GM23338 (cell line): Measurements from ENCODE around the gene LIN7A. TPM values are rescaled to one million over a fixed set of nuclear protein-coding genes. Genes with fewer than 3 reads are reported as not detected.

Source experiments
- ATAC-seq: fragments of 200-7000 bp; cut with Tn5 transposase; 3 replicates; pipeline ENCODE4 v1.9.1; 2020
- DNase-seq: peaks from one replicate; pipeline ENCODE4 v3.0.0-alpha.2; 2015; ENCODE audit warnings: low spot score
- H2AFZ ChIP-seq: fragments of 200-600 bp; sonication (generic); 2 replicates; pipeline ENCODE4 v1.8.0; 2016; ENCODE audit warnings: antibody characterized with exemption, mild to moderate bottlenecking, moderate library complexity
- H3F3A ChIP-seq: fragments of 200-600 bp; sonication (generic); replicated peaks from 2 replicates; pipeline ENCODE4 v1.8.0; 2017; ENCODE audit warnings: antibody characterized with exemption, mixed run types, low read depth
- H3K27ac ChIP-seq: fragments of 200-600 bp; sonication (generic); 2 replicates; pipeline ENCODE4 v1.6.1; 2016; ENCODE audit warnings: low read depth
- H3K27me3 ChIP-seq: fragments of 200-600 bp; sonication (generic); 2 replicates; pipeline ENCODE4 v1.8.0; 2016; ENCODE audit warnings: mild to moderate bottlenecking, mixed run types, moderate library complexity; ENCODE audit not compliant: insufficient read depth
- H3K36me3 ChIP-seq: fragments of 200-600 bp; sonication (generic); 2 replicates; pipeline ENCODE4 v1.8.0; 2016; ENCODE audit warnings: mild to moderate bottlenecking; ENCODE audit not compliant: insufficient read depth
- H3K4me1 ChIP-seq: fragments of 200-600 bp; sonication (generic); 2 replicates; pipeline ENCODE4 v1.8.0; 2016; ENCODE audit warnings: mild to moderate bottlenecking, moderate library complexity; ENCODE audit not compliant: insufficient read depth
- H3K4me2 ChIP-seq: fragments of 200-600 bp; sonication (generic); 2 replicates; pipeline ENCODE4 v1.7.1; 2017; ENCODE audit warnings: mixed run types
- H3K4me3 ChIP-seq: fragments of 200-600 bp; sonication (generic); 2 replicates; pipeline ENCODE4 v1.6.1; 2016; ENCODE audit warnings: mixed run types
- H3K79me2 ChIP-seq: fragments of 200-600 bp; sonication (generic); replicated peaks from 2 replicates; pipeline ENCODE4 v1.8.0; 2017; ENCODE audit warnings: mild to moderate bottlenecking; ENCODE audit not compliant: insufficient read depth
- H3K9me2 ChIP-seq: fragments of 200-600 bp; sonication (generic); 2 replicates; pipeline ENCODE4 v1.8.0; 2017; ENCODE audit not compliant: insufficient read depth
- H4K20me1 ChIP-seq: fragments of 200-600 bp; sonication (generic); replicated peaks from 2 replicates; pipeline ENCODE4 v1.8.0; 2017; ENCODE audit warnings: mild to moderate bottlenecking; ENCODE audit not compliant: insufficient read depth
- H3K27ac Mint-ChIP-seq: 2 replicates; pipeline ENCODE4 v1.8.0; 2020; ENCODE audit warnings: inconsistent platforms, mild to moderate bottlenecking, moderate library complexity, mixed read lengths
- H3K27me3 Mint-ChIP-seq: 3 replicates; pipeline ENCODE4 v1.8.0; 2022; ENCODE audit warnings: low read depth, mild to moderate bottlenecking, moderate library complexity, mixed read lengths, inconsistent platforms; ENCODE audit not compliant: insufficient read depth, poor library complexity
- H3K36me3 Mint-ChIP-seq: 3 replicates; pipeline ENCODE4 v1.8.0; 2021; ENCODE audit warnings: low read depth, mild to moderate bottlenecking, inconsistent platforms, moderate library complexity, mixed read lengths
- H3K4me1 Mint-ChIP-seq: 3 replicates; pipeline ENCODE4 v1.8.0; 2020; ENCODE audit warnings: mild to moderate bottlenecking, inconsistent platforms, mixed read lengths
- H3K4me3 Mint-ChIP-seq: 3 replicates; pipeline ENCODE4 v1.8.0; 2021; ENCODE audit warnings: moderate library complexity, mild to moderate bottlenecking, inconsistent platforms, mixed read lengths
- H3K9me3 Mint-ChIP-seq: 3 replicates; pipeline ENCODE4 v1.8.0; 2020; ENCODE audit warnings: moderate library complexity, mild to moderate bottlenecking, inconsistent platforms, mixed read lengths
- CREB1 ChIP-seq: fragments of 250-450 bp; sonication (Bioruptor Pico); IDR thresholded peaks from 2 replicates; pipeline ENCODE4 v1.5.0; 2020; ENCODE audit warnings: low read depth, mild to moderate bottlenecking, moderate library complexity
- CTCF ChIP-seq, 2 experiments: fragments of 200-600 bp in 1 of 2; sonication (generic) in 1 of 2; conservative IDR thresholded peaks; 2 replicates each; pipeline versions ENCODE4 v1.5.1 to v1.6.1; 2016 to 2017; ENCODE audit warnings: antibody characterized with exemption in 2 of 2, low read depth in 2 of 2, mild to moderate bottlenecking in 2 of 2, moderate library complexity in 1 of 2
- ETS1 ChIP-seq: IDR thresholded peaks from 2 replicates; pipeline ENCODE4 v1.6.1; 2016; ENCODE audit warnings: antibody characterized with exemption
- EZH2 ChIP-seq: fragments of 200-600 bp; sonication (generic); IDR thresholded peaks from one replicate; pipeline ENCODE4 v1.8.0; 2017; ENCODE audit warnings: antibody characterized with exemption, mild to moderate bottlenecking, low read depth; ENCODE audit not compliant: unreplicated experiment
- EZH2phosphoT487 ChIP-seq: fragments of 200-600 bp; sonication (generic); IDR thresholded peaks from one replicate; pipeline ENCODE4 v1.8.1; 2018; ENCODE audit warnings: antibody characterized with exemption; ENCODE audit not compliant: unreplicated experiment
- JUNB ChIP-seq: IDR thresholded peaks from one replicate; pipeline ENCODE4 v1.6.1; 2016; ENCODE audit warnings: antibody characterized with exemption; ENCODE audit not compliant: unreplicated experiment
- NANOG ChIP-seq: IDR thresholded peaks from 2 replicates; pipeline ENCODE4 v1.6.1; 2016; ENCODE audit warnings: antibody characterized with exemption, borderline replicate concordance
- POLR2AphosphoS5 ChIP-seq: IDR thresholded peaks from 2 replicates; pipeline ENCODE4 v1.6.1; 2016; ENCODE audit warnings: antibody characterized with exemption, low read depth
- REST ChIP-seq: IDR thresholded peaks from one replicate; pipeline ENCODE4 v1.6.1; 2018; ENCODE audit warnings: antibody characterized with exemption; ENCODE audit not compliant: unreplicated experiment
- STAT1 ChIP-seq: IDR thresholded peaks from one replicate; pipeline ENCODE4 v1.6.1; 2016; ENCODE audit warnings: antibody characterized with exemption; ENCODE audit not compliant: unreplicated experiment
- ZNF114 ChIP-seq: fragments of 250-450 bp; sonication (Bioruptor Pico); IDR thresholded peaks from 2 replicates; pipeline ENCODE4 v1.5.0; 2020; ENCODE audit warnings: mild to moderate bottlenecking, moderate library complexity
- ZNF331 ChIP-seq: fragments of 250-450 bp; sonication (Bioruptor Pico); IDR thresholded peaks from 2 replicates; pipeline ENCODE4 v1.5.0; 2020; ENCODE audit warnings: low read depth, mild to moderate bottlenecking, moderate library complexity
- polyA plus RNA-seq: library from polyadenylated mRNA; unstranded; fragments of >200 nt; fragmentation: Nextera tagmentation; extraction: Ambion mirVana; gene quantifications from 2 replicates; pipeline ENCODE4 v1.2.1, GENCODE V29; 2016
- total RNA-seq: library from RNA; depleted of rRNA; stranded (reverse); fragments of >200 nt; shearing (Covaris generic); gene quantifications from 2 replicates; pipeline ENCODE4 v1.2.3, GENCODE V29; 2014

The LIN7A gene
- total and polyA plus RNA-seq, 2 experiments from 2014 or later, result 5.7 to 6.5 TPM

- Histone ChIP-seq H3K4me1 (no peaks in the 10 kb centered on the region), H3K27ac (no peak overlapping the region), H3F3A (no peaks in the 10 kb centered on the region), H2AFZ (no peak overlapping the region), H3K4me3 (no peak overlapping the region), H3K9me2 (no peaks in the 10 kb centered on the region), H3K4me2 (no peak overlapping the region), H3K79me2 (no peaks in the 10 kb centered on the region), H3K27me3 (no peaks in the 10 kb centered on the region), H3K36me3 (no peaks in the 10 kb centered on the region), H4K20me1 (no peaks in the 10 kb centered on the region)
- H3K4me1 Mint-ChIP-seq, result no peaks in the 10 kb centered on the region
- DNase-seq (no peak), ATAC-seq (no peak)
- no peaks in the 10 kb centered on the region for H3K36me3 Mint-ChIP-seq
- H3K27me3 Mint-ChIP-seq, result no peaks in the 10 kb centered on the region
- no peak overlapping the region for H3K4me3 Mint-ChIP-seq
- H3K9me3 Mint-ChIP-seq, result no peaks in the 10 kb centered on the region
- TF ChIP-seq REST (no peak), EZH2 (no peak), STAT1 (no peak), ETS1 (no peak), CTCF (conservative IDR thresholded peaks at IDR 0.05; ENCODE audit: low read depth in 2 of 2) (no peak), CREB1 (CRISPR knock-in tag) (no peak), ZNF114 (CRISPR knock-in tag) (no peak), NANOG (no peak), ZNF331 (CRISPR knock-in tag) (no peak), POLR2AphosphoS5 (no peak), EZH2phosphoT487 (no peak), JUNB (no peak)
- H3K27ac Mint-ChIP-seq, result no peak overlapping the region
Observed at GRCh38 chr12:80813820-80814219, 123.9 kb downstream of the LIN7A start.
